GM19438 (cell line): ENCODE measurements around the gene ISG15.
"Not testable (repeated sequence)": the region's sequence is repeated elsewhere in the genome, so short reads cannot be mapped to it uniquely, and the experiment has no call there.

Experiments used
- ATAC-seq: cut with Tn5 transposase; IDR thresholded peaks from one replicate; pipeline ENCODE4 v1.9.1; 2021; ENCODE audit warnings: low read depth; ENCODE audit not compliant: unreplicated experiment

Gene ISG15

GRCh38 chr1:992362-992761 is 20.9 kb upstream of the ISG15 start:
- no peak for ATAC-seq

- ATAC-seq, result no peak
Measured at GRCh38 chr1:993379-993995, 19.8 kb upstream of the ISG15 start.

DNA sequence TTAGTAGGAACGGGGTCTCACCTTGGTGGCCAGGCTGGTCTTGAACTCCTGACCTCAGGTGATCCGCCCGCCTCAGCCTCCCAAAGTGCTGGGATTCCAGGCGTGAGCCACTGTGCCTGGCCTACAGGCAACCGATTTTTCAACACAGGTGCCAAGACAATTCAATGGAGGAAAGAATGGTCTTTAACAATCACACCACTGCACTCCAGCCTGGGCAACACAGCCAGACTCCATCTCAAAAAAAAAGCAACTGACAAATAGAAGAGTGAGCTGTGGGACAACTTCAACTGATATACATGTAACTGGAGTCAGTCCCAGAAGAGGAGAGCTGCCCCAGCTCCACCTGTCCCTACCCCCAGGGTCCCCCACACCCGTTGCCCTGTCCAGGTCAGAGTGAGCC is 18.8 kb upstream of the ISG15 start:
- ATAC-seq, result not testable (repeated sequence)

GRCh38 chr1:995665-996633 is 17.3 kb upstream of the ISG15 start:
- no peak for ATAC-seq

GRCh38 chr1:996851-997712 is 16.2 kb upstream of the ISG15 start:
- ATAC-seq, result no peak

GRCh38 chr1:997713-997992 is 15.6 kb upstream of the ISG15 start:
- ATAC-seq, result no peak

- no peak for ATAC-seq
Measured at GRCh38 chr1:997993-998744, 15.1 kb upstream of the ISG15 start.

GRCh38 chr1:998745-998994 is 14.6 kb upstream of the ISG15 start:
- no peak for ATAC-seq

- ATAC-seq, result no peak
Measured at GRCh38 chr1:998995-999724, 14.1 kb upstream of the ISG15 start.

- peak; percentile 50 for ATAC-seq
Measured at GRCh38 chr1:999725-1000356, 13.5 kb upstream of the ISG15 start, which contains the start of gene HES4. Gene HES4 (minus strand): TSS chr1:1000097. CDS start chr1:999973, 124 bp downstream.

- ATAC-seq, result peak; percentile 15
Measured at GRCh38 chr1:1000357-1001056, 12.8 kb upstream of the ISG15 start.

GRCh38 chr1:1001057-1001783 is 12.1 kb upstream of the ISG15 start:
- ATAC-seq, result no peak

DNA sequence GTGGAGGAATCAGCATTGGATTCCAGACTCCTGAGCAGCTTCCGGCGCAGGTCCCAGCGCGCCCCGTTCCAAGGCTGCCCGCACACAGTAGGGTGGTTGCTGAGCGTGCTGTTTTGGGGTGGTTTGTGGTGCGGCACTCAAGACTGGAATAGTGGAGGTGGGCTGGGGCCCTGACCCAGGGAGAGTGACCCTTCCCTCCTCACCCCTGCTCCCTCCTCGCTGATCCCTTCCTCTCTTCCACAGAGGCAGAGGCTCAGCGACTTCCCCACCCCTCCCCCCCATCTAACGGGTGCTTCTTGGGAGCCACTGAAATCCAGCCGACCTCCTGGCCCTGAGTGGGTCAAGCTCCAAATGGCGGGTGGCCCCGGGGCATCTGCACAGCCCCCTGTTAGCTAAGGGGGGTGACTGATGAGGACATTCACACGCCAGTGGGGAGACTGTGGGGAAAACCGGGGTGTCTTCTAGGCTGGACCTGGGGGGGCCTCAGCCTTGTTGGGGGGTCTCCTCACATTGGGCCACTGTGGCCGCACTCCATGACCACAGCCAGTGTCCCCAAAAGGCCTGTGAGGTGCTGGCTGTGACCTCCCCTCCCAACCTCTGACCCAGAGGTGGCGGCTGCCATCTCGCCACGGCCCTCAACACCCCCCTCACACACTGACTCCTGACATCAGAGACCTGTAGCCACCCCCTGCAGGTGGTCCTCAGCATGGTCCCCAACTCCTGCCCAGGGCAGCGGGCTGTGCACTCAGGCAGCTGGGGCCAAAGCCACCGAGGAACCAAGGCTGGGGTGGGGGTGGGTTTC is 9.5 kb upstream of the ISG15 start:
- no peak for ATAC-seq

GRCh38 chr1:1004420-1004779 is 8.9 kb upstream of the ISG15 start:
- ATAC-seq, result no peak

- ATAC-seq, result no peak
Measured at GRCh38 chr1:1004780-1005697, 8.3 kb upstream of the ISG15 start.

- ATAC-seq, result no peak
Measured at GRCh38 chr1:1005774-1006304, 7.5 kb upstream of the ISG15 start.
